Fibroblast of villous mesenchyme (primary cell): ENCODE measurements around the gene TMEM237. TPM values are rescaled to one million over a fixed set of nuclear protein-coding genes. Genes with fewer than 3 reads are reported as not detected.
A peak's percentile ranks its signal among the peaks of the same experiment; 100 is the strongest.

Source experiments
- DNase-seq: peaks from one replicate; pipeline ENCODE4 v3.0.0-alpha.2; 2010; ENCODE audit warnings: low read depth
- H3K4me3 ChIP-seq: 2 replicates; pipeline ENCODE4 v1.5.1; 2011; ENCODE audit warnings: low read depth, mild to moderate bottlenecking, low read length
- CTCF ChIP-seq: IDR thresholded peaks from 2 replicates; pipeline ENCODE4 v1.5.1; 2012; ENCODE audit warnings: low read depth, mild to moderate bottlenecking, low read length; ENCODE audit not compliant: insufficient read depth
- total RNA-seq: library from RNA; depleted of rRNA; stranded (reverse); fragments of >200 nt; gene quantifications from 2 replicates; pipeline ENCODE4 v1.2.3, GENCODE V29; 2012

TMEM237 gene
- total RNA-seq, 1 donor: 76.9 TPM

GRCh38 chr2:201656740-201657139, 13.4 kb upstream of the TMEM237 start:
- TF ChIP-seq CTCF: no peak

GRCh38 chr2:201656102-201656501, 12.8 kb upstream of the TMEM237 start:
- no peak for TF ChIP-seq CTCF
- DNase-seq: no peak
- no peak overlapping the region for H3K4me3 ChIP-seq

More at GRCh38 chr2:201656740-201657139, 13.4 kb upstream of the TMEM237 start:
- H3K4me3 ChIP-seq: no peak overlapping the region
- DNase-seq: no peak

- TF ChIP-seq CTCF: no peak
- DNase-seq: peak; percentile 67
- no peak overlapping the region for H3K4me3 ChIP-seq
Observed at GRCh38 chr2:201654616-201655384, 11.5 kb upstream of the TMEM237 start.

GRCh38 chr2:201653221-201653620, 9.9 kb upstream of the TMEM237 start:
- no peak for DNase-seq
- H3K4me3 ChIP-seq: no peak overlapping the region
- TF ChIP-seq CTCF: no peak

GRCh38 chr2:201649442-201649841, 6.1 kb upstream of the TMEM237 start:
- no peak for TF ChIP-seq CTCF
- H3K4me3 ChIP-seq: no peak overlapping the region
- no peak for DNase-seq

GRCh38 chr2:201647431-201647830, 4.1 kb upstream of the TMEM237 start:
- TF ChIP-seq CTCF: no peak
- H3K4me3 ChIP-seq: no peak overlapping the region
- no peak for DNase-seq

GRCh38 chr2:201644001-201644400, 698 bp upstream of the TMEM237 start:
- TF ChIP-seq CTCF: no peak
- DNase-seq: peak; percentile 35
- peak overlapping the region; percentile 96 for H3K4me3 ChIP-seq
